Progenitor cell of endocrine pancreas (in vitro differentiated cells): ENCODE measurements around the gene CDC14A. TPM values are rescaled to one million over a fixed set of nuclear protein-coding genes. Genes with fewer than 3 reads are reported as not detected.

Experiments used
- DNase-seq: peaks from one replicate; pipeline ENCODE4 v3.0.0; 2021; ENCODE audit warnings: low spot score; ENCODE audit not compliant: unreplicated experiment
- H3K27ac Mint-ChIP-seq: 2 replicates; pipeline ENCODE4 v1.8.0; 2021; ENCODE audit warnings: mild to moderate bottlenecking, moderate library complexity, mixed read lengths
- H3K27me3 Mint-ChIP-seq: 2 replicates; pipeline ENCODE4 v1.8.0; 2021; ENCODE audit warnings: mixed read lengths
- H3K36me3 Mint-ChIP-seq: 2 replicates; pipeline ENCODE4 v1.8.0; 2022; ENCODE audit warnings: mixed read lengths; ENCODE audit not compliant: insufficient read depth
- H3K4me1 Mint-ChIP-seq: 2 replicates; pipeline ENCODE4 v1.8.0; 2021; ENCODE audit warnings: low read depth, mixed read lengths
- H3K4me3 Mint-ChIP-seq: 2 replicates; pipeline ENCODE4 v1.8.0; 2021; ENCODE audit warnings: low read depth, mild to moderate bottlenecking, moderate library complexity, mixed read lengths
- H3K9me3 Mint-ChIP-seq: 2 replicates; pipeline ENCODE4 v1.8.0; 2021; ENCODE audit warnings: low read depth, mixed read lengths
- total RNA-seq: library from RNA; stranded (reverse); gene quantifications from 2 replicates; pipeline ENCODE4 v1.2.1, GENCODE V29; 2021
- TF ChIP-seq, protein P1 (sequence below): fragments of 200-600 bp; sonication (generic); IDR thresholded peaks from one replicate; pipeline ENCODE4 v1.5.0; 2021; ENCODE audit warnings: antibody characterized with exemption, mild to moderate bottlenecking; ENCODE audit not compliant: unreplicated experiment

CDC14A gene
- total RNA-seq, 1 donor from 2014 or later = 23.3 TPM

DNA sequence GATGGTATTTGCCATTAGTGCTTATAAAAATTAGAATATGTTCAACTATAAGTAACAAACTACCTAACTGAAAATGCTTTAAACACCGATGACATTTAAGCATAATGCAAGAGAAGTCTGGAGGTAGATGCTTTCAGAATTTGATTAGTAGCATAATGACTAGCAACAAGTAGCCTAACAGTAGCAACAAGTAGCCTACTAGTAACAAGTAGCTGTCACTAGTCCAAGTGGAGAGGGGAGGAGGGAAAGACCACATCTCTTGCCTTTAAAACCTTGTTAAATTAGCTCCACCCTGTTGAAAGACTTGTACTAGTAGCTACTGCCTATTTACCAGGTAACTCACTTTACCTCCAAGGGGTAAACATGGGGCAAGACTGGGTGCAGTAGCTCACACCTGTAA, 193.5 kb downstream of the CDC14A start:
- no peak for DNase-seq
- Mint-ChIP-seq H3K4me3 (no peak overlapping the region), H3K27me3 (peaks cover 17% of the 10 kb centered on the region), H3K9me3 (peaks cover 3% of the 10 kb centered on the region), H3K4me1 (peaks cover 2% of the 10 kb centered on the region), H3K27ac (no peak overlapping the region), H3K36me3 (no peaks in the 10 kb centered on the region)
- TF ChIP-seq, protein P1, sequence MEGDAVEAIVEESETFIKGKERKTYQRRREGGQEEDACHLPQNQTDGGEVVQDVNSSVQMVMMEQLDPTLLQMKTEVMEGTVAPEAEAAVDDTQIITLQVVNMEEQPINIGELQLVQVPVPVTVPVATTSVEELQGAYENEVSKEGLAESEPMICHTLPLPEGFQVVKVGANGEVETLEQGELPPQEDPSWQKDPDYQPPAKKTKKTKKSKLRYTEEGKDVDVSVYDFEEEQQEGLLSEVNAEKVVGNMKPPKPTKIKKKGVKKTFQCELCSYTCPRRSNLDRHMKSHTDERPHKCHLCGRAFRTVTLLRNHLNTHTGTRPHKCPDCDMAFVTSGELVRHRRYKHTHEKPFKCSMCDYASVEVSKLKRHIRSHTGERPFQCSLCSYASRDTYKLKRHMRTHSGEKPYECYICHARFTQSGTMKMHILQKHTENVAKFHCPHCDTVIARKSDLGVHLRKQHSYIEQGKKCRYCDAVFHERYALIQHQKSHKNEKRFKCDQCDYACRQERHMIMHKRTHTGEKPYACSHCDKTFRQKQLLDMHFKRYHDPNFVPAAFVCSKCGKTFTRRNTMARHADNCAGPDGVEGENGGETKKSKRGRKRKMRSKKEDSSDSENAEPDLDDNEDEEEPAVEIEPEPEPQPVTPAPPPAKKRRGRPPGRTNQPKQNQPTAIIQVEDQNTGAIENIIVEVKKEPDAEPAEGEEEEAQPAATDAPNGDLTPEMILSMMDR = no peak

DNA sequence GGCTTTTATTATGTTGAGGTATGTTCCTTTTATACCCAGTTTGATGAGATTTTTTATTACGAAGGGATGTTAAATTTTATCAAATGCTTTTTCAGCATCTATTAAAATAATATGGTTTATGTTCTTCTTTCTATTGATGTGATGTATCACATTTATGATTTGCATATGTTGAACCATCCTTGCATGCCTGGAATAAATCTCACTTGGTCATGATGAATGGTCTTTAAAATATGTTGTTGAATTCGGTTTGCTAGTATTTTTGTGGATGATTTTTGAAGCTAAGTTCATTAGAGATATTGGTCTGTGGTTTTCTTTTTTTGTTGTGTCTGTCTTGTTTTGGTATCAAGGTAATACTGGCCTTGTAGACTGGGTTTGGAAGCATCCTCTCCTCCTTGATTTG, 199.7 kb downstream of the CDC14A start:
- H3K4me3 Mint-ChIP-seq = no peak overlapping the region
- H3K27me3 Mint-ChIP-seq = no peaks in the 10 kb centered on the region
- peaks cover 2% of the 10 kb centered on the region for H3K36me3 Mint-ChIP-seq
- TF ChIP-seq, protein P1 = no peak
- no peak overlapping the region for H3K27ac Mint-ChIP-seq
- H3K9me3 Mint-ChIP-seq = peaks cover 24% of the 10 kb centered on the region
- no peaks in the 10 kb centered on the region for H3K4me1 Mint-ChIP-seq
- DNase-seq = no peak

DNA sequence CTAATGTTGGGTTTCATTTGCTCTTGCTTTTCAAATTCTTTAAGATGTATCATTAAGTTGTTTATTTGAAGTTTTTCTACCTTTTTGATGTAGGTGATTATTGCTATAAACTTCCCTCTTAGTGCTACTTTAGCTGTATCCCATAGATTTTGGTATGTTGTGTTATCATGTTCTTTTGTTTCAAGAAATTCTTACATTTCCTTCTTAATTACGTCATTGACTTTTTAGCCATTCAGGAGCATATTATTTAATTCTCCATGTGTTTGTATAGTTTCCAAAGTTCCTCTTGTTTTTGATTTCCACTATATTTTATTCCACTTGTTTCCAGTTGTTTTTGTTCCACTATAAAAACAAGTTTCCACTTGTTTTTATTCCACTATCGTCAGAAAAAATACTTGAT, 200.6 kb downstream of the CDC14A start:
- DNase-seq = no peak
- TF ChIP-seq, protein P1 = no peak
- H3K27me3 Mint-ChIP-seq = no peaks in the 10 kb centered on the region

GRCh38 chr1:100556181-100556580, 203.9 kb downstream of the CDC14A start:
- DNase-seq = no peak
- TF ChIP-seq, protein P1 = no peak
- H3K4me3 Mint-ChIP-seq = no peak overlapping the region
- peaks cover 25% of the 10 kb centered on the region for H3K9me3 Mint-ChIP-seq
- no peaks in the 10 kb centered on the region for H3K4me1 Mint-ChIP-seq
- H3K27ac Mint-ChIP-seq = no peak overlapping the region
- H3K27me3 Mint-ChIP-seq = no peaks in the 10 kb centered on the region
- H3K36me3 Mint-ChIP-seq = peaks cover 2% of the 10 kb centered on the region

More for the DNA sequence above, 200.6 kb downstream of the CDC14A start:
- peaks cover 2% of the 10 kb centered on the region for H3K36me3 Mint-ChIP-seq
- no peak overlapping the region for H3K27ac Mint-ChIP-seq
- H3K9me3 Mint-ChIP-seq = peaks cover 24% of the 10 kb centered on the region
- H3K4me1 Mint-ChIP-seq = no peaks in the 10 kb centered on the region
- no peak overlapping the region for H3K4me3 Mint-ChIP-seq

DNA sequence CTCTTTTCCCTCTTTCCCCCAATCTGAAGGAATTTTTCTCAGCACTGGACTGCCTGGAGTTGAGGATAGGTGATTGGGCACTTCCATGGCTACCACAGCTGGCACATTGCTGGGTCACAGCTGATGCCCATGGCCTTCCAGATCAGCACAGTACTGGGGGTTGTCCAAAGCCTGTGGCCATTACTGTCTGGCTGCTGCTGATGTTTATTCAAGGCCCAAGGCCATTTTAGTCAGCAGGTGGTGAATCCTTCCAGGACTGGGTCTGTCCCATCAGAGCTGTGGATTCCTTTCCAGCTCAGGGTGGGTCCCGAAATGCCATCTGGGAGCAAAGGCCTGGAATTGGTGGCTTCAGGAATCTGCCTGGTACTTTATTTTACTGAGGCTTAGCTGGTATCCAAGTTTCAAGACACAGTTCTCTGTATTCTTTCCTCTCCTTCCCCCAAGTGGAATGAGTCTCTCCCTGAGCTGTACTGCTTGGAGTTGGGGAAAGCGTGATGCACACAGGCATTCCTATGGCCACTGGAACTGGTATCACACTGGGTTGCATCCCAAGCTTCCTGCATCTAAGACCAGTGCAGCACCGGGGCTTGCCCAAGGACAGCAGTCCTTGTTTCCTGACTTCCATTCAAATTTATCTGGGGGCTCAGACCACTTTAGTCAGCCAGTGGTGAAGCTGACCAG, 204.8 kb downstream of the CDC14A start:
- peaks cover 2% of the 10 kb centered on the region for H3K36me3 Mint-ChIP-seq
- H3K27me3 Mint-ChIP-seq = no peaks in the 10 kb centered on the region
- peaks cover 23% of the 10 kb centered on the region for H3K9me3 Mint-ChIP-seq
- no peak overlapping the region for H3K4me3 Mint-ChIP-seq
- DNase-seq = no peak
- H3K4me1 Mint-ChIP-seq = no peaks in the 10 kb centered on the region
- TF ChIP-seq, protein P1 = no peak
- no peak overlapping the region for H3K27ac Mint-ChIP-seq
